Measurements from ENCODE around the gene EYS.

- TF ChIP-seq ATF2 (IDR thresholded peaks at IDR 0.05; ENCODE audit: low read length) (no peak), GABPA (IDR thresholded peaks at IDR 0.05; ENCODE audit: borderline replicate concordance, insufficient read depth, low read length) (no peak), ASH2L (IDR thresholded peaks at IDR 0.05; ENCODE audit: low read length) (no peak)
These were observed 1683.3 kb downstream of the EYS start for GRCh38 chr6:64023693-64024092.

Data from H1 (cell line).